Osteoblast (primary cell): ENCODE measurements around the gene PRX. TPM values are rescaled to one million over a fixed set of nuclear protein-coding genes. Genes with fewer than 3 reads are reported as not detected.

Experiments
- small RNA-seq: library from RNA; depleted of rRNA; stranded (forward); fragments of <200 nt; gene quantifications from one replicate; pipeline ENCODE3, GENCODE V24; 2012
- total RNA-seq: library from RNA; depleted of rRNA; stranded (reverse); fragments of >200 nt; gene quantifications from 2 replicates; pipeline ENCODE4 v1.2.3, GENCODE V29; 2012

Gene PRX
- total RNA-seq, 1 donor: 3.3 TPM

Small RNAs within 50 kb of the gene (small RNA-seq; reads per million reads assigned to genes)
- gene MIR6796 (not detected), gene RF00017 (not detected)

Other genes with a start within 250 kb of the PRX start
- 8.3 and 9.8 TPM in 2 replicates for gene MAP3K10, start 222.0 kb downstream of the PRX start, total RNA-seq
- not detected in 2 replicates for gene TTC9B, start 195.0 kb downstream of the PRX start, total RNA-seq
- 0.29 TPM in 1 of 2 replicates, not detected in the other for gene CCNP, start 186.7 kb downstream of the PRX start, total RNA-seq
- gene AKT2, start 128.0 kb downstream of the PRX start, total RNA-seq: 115 and 118 TPM in 2 replicates
- 3.6 and 7.7 TPM in 2 replicates for gene C19orf47, start 65.0 kb downstream of the PRX start, total RNA-seq
- gene PLD3, start 64.7 kb downstream of the PRX start, total RNA-seq: 136 and 239 TPM in 2 replicates
- gene HIPK4, start 23.2 kb downstream of the PRX start, total RNA-seq: 0.29 and 0.36 TPM in 2 replicates
- 15.2 and 15.3 TPM in 2 replicates for gene SERTAD1, start 12.6 kb upstream of the PRX start, total RNA-seq
- gene SERTAD3, start 31.0 kb upstream of the PRX start, total RNA-seq: 21.2 and 23.5 TPM in 2 replicates
- gene BLVRB, start 52.4 kb upstream of the PRX start, total RNA-seq: 75.7 and 82.2 TPM in 2 replicates
- 0.72 and 1.2 TPM in 2 replicates for gene SPTBN4, start 53.6 kb upstream of the PRX start, total RNA-seq
- 16.3 and 18.9 TPM in 2 replicates for gene SHKBP1, start 163.5 kb upstream of the PRX start, total RNA-seq
- gene LTBP4, start 188.0 kb upstream of the PRX start, total RNA-seq: 13.6 and 16.6 TPM in 2 replicates